Spleen (tissue), 7 donors: ENCODE results near the gene SPEF2.

ENCODE experiments used
- CTCF ChIP-seq, 11 experiments: fragments of 200-600 bp in 7 of 11; fragments of 450-650 bp in 4 of 11; sonication (generic) in 4 of 11; IDR thresholded peaks in 8 of 11; conservative IDR thresholded peaks in 3 of 11; 1 replicate in 7 of 11; 2 replicates in 4 of 11; pipeline versions ENCODE4 v1.4.0 to v1.8.0; 2016 to 2021; ENCODE audit warnings: antibody characterized with exemption in 11 of 11, inconsistent platforms in 4 of 11, mild to moderate bottlenecking in 1 of 11
- POLR2A ChIP-seq, 3 donors: fragments of 450-650 bp; IDR thresholded peaks; one replicate each; pipeline ENCODE4 v1.5.1; 2017; ENCODE audit warnings: antibody characterized with exemption in 3 of 3, mild to moderate bottlenecking in 1 of 3
- POLR2AphosphoS5 ChIP-seq, 3 donors: sonication (generic); formaldehyde crosslinking; IDR thresholded peaks; one replicate each; pipeline ENCODE4 v1.5.1; 2017; ENCODE audit warnings: antibody characterized with exemption in 3 of 3
- donor health status: DM: no; HTN: no; CAD: no; lungs with moderate emphysema.
- donor health status: DM: no; HTN: no; CAD: no.
- donor health status: DM: no; HTN: no; CAD: no.

GRCh38 chr5:35811108-35811741, 193.6 kb downstream of the SPEF2 start:
- TF ChIP-seq CTCF (IDR thresholded peaks at IDR 0.05 in 8 of 11, conservative IDR thresholded peaks at IDR 0.05 in 3 of 11), result no peak
- no peak for TF ChIP-seq POLR2AphosphoS5 (IDR thresholded peaks at IDR 0.05)
- TF ChIP-seq POLR2A (IDR thresholded peaks at IDR 0.05), result no peak
